CD8-positive, alpha-beta memory T cell (primary cell): ENCODE measurements around the gene PPM1B. TPM values are rescaled to one million over a fixed set of nuclear protein-coding genes. Genes with fewer than 3 reads are reported as not detected.

Source experiments
- CTCF ChIA-PET: fragments of 350-600 bp; sonication (Branson Sonifier 250); formaldehyde crosslinking; loops from one replicate; lab custom pipeline; 2021; ENCODE audit warnings: antibody characterized with exemption; lab: Charles Lee
- POLR2A ChIA-PET: fragments of 350-600 bp; sonication (Branson Sonifier 250); formaldehyde crosslinking; loops from one replicate; lab custom pipeline; 2021; ENCODE audit warnings: antibody characterized with exemption; lab: Charles Lee
- DNase-seq, 5 donors: peaks; one replicate each; pipeline versions ENCODE4 v3.0.0 to v3.0.0-alpha.2; 2020 to 2022; ENCODE audit warnings: mixed read lengths in 1 of 5
- H3K27ac ChIP-seq: one replicate; pipeline ENCODE4 v1.7.0; 2013; ENCODE audit warnings: low read depth, mild to moderate bottlenecking, low read length, moderate library complexity
- H3K27me3 ChIP-seq: 2 replicates; pipeline ENCODE4 v1.7.0; 2013; ENCODE audit warnings: low read length, mild to moderate bottlenecking; ENCODE audit not compliant: insufficient read depth, poor library complexity, severe bottlenecking
- H3K36me3 ChIP-seq: 2 replicates; pipeline ENCODE4 v1.7.0; 2013; ENCODE audit warnings: mild to moderate bottlenecking, low read length, moderate library complexity; ENCODE audit not compliant: insufficient read depth
- H3K4me1 ChIP-seq: 2 replicates; pipeline ENCODE4 v1.7.0; 2013; ENCODE audit warnings: mild to moderate bottlenecking, low read length, moderate library complexity; ENCODE audit not compliant: insufficient read depth
- H3K4me3 ChIP-seq: 2 replicates; pipeline ENCODE4 v1.7.0; 2013; ENCODE audit warnings: mild to moderate bottlenecking, low read length
- H3K9me3 ChIP-seq: 2 replicates; pipeline ENCODE4 v1.7.0; 2013; ENCODE audit warnings: mild to moderate bottlenecking, low read length
- H3K27ac Mint-ChIP-seq, 8 donors: one replicate each; pipeline ENCODE4 v1.8.0; 2020 to 2021; ENCODE audit warnings: mixed read lengths in 8 of 8, mild to moderate bottlenecking in 6 of 8, inconsistent platforms in 3 of 8, moderate library complexity in 3 of 8
- H3K27me3 Mint-ChIP-seq, 2 donors: one replicate each; pipeline ENCODE4 v1.8.0; 2020 to 2021; ENCODE audit warnings: mixed read lengths in 2 of 2, mild to moderate bottlenecking in 1 of 2, moderate library complexity in 1 of 2
- H3K36me3 Mint-ChIP-seq, 3 donors: one replicate each; pipeline ENCODE4 v1.8.0; 2020 to 2021; ENCODE audit warnings: mixed read lengths in 3 of 3, inconsistent platforms in 1 of 3, mild to moderate bottlenecking in 1 of 3
- H3K4me1 Mint-ChIP-seq, 3 donors: one replicate each; pipeline ENCODE4 v1.8.0; 2020 to 2021; ENCODE audit warnings: mixed read lengths in 3 of 3, inconsistent platforms in 1 of 3, mild to moderate bottlenecking in 1 of 3
- H3K4me3 Mint-ChIP-seq, 7 donors: one replicate each; pipeline ENCODE4 v1.8.0; 2020 to 2021; ENCODE audit warnings: mixed read lengths in 7 of 7, mild to moderate bottlenecking in 6 of 7, moderate library complexity in 4 of 7, inconsistent platforms in 2 of 7
- H3K9me3 Mint-ChIP-seq, 5 donors: one replicate each; pipeline ENCODE4 v1.8.0; 2020 to 2022; ENCODE audit warnings: mixed read lengths in 5 of 5, mild to moderate bottlenecking in 3 of 5, moderate library complexity in 2 of 5, inconsistent platforms in 1 of 5
- polyA plus RNA-seq: library from polyadenylated mRNA; unstranded; fragments of 300-500 nt; fragmentation: Illumina TruSeq; gene quantifications from one replicate; pipeline ENCODE4 v1.2.3, GENCODE V29; 2021
- total RNA-seq, 2 experiments: library from RNA; stranded (reverse); gene quantifications; one replicate each; pipeline ENCODE4 v1.2.3, GENCODE V29; 2021

The PPM1B gene
- total and polyA plus RNA-seq, 3 experiments from 2014 or later, result 40.4 to 53.0 (median 41.1) TPM

DNA sequence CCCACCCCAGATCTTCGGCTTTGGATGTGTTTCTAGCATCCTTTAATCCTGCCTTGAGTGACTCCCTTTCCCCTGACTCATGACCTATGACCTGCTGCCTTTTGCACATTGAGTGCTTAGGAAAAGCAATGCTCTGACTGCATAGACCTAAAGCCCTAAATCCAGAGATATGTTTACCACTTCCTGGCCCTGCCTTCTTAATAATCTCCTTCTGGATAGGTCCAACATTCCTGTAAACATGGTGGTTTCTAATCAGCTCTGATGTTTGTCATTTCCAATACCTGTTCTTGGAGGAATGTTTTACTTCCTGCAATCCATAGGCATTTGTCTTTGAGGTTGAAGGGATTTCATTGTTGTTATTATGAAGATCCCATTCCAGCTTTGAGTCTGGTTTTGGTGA lies 108.9 kb downstream of the PPM1B start:
- Histone ChIP-seq H3K9me3 (no peaks in the 10 kb centered on the region), H3K4me3 (no peak overlapping the region), H3K36me3 (no peaks in the 10 kb centered on the region), H3K27me3 (no peaks in the 10 kb centered on the region), H3K4me1 (no peaks in the 10 kb centered on the region), H3K27ac (no peak overlapping the region)
- Mint-ChIP-seq H3K4me1 (no peaks in the 10 kb centered on the region), H3K36me3 (no peaks in the 10 kb centered on the region), H3K27me3 (peaks cover 4 to 7% of the 10 kb centered on the region in 2 donors), H3K9me3 (no peaks in the 10 kb centered on the region), H3K27ac (no peak overlapping the region), H3K4me3 (no peak overlapping the region)
- no peak for DNase-seq
- POLR2A ChIA-PET, result no interaction called here
- CTCF ChIA-PET, result interaction anchor here (0.6 to 1.4 kb wide), 3 partner anchors 9 to 663 kb away, joined by 3 read pairs; no protein-coding TSS in a partner anchor

DNA sequence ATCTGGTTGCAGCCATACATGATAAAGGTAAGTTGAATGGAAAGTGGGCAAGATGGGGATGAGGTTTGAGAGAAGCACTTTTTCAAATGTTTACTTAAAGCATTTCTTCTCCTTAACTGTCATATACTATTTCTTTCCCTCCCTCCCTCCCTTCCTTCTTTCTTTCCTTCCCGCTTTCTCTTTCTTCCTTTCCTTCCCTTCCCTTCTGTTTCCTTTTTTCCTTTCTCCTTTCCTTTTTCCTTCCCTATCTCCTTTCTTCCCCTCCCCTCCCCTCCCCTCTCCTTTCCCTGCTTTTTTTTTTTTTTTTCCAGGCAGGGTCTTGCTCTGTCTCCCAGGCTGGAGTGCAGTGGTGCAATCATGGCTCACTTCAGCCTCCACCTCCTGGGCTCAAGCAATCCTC lies 112.2 kb downstream of the PPM1B start:
- Histone ChIP-seq H3K36me3 (no peaks in the 10 kb centered on the region), H3K27me3 (no peaks in the 10 kb centered on the region), H3K4me1 (no peaks in the 10 kb centered on the region), H3K27ac (no peak overlapping the region), H3K4me3 (no peak overlapping the region), H3K9me3 (no peaks in the 10 kb centered on the region)
- Mint-ChIP-seq H3K27ac (no peak overlapping the region), H3K4me1 (no peaks in the 10 kb centered on the region), H3K36me3 (no peaks in the 10 kb centered on the region), H3K27me3 (peaks cover 7 to 8% of the 10 kb centered on the region in 2 donors), H3K4me3 (no peak overlapping the region), H3K9me3 (no peaks in the 10 kb centered on the region)
- ChIA-PET POLR2A (no interaction called here), CTCF (no interaction called here)
- DNase-seq, result no peak

Other genes starting within 250 kb of the PPM1B start
- gene LRPPRC, start 172.9 kb upstream of the PPM1B start, total RNA-seq, result 100 to 1,000 TPM; 164 to 166 TPM
- 41.0 TPM for gene LRPPRC, start 172.9 kb upstream of the PPM1B start, polyA plus RNA-seq
- gene SLC3A1, start 106.6 kb downstream of the PPM1B start, total RNA-seq, result under 1 TPM in 1 of 2 experiments, not detected in 1; 0.16 TPM
- gene SLC3A1, start 106.6 kb downstream of the PPM1B start, polyA plus RNA-seq, result 0.35 TPM
- 10 to 100 TPM; 37.0 to 37.5 TPM for gene PREPL, start 192.6 kb downstream of the PPM1B start, total RNA-seq
- gene PREPL, start 192.6 kb downstream of the PPM1B start, polyA plus RNA-seq, result 21.1 TPM
- 10 to 100 TPM; 11.4 to 11.7 TPM for gene CAMKMT, start 193.1 kb downstream of the PPM1B start, total RNA-seq
- 14.0 TPM for gene CAMKMT, start 193.1 kb downstream of the PPM1B start, polyA plus RNA-seq